Subcutaneous adipose tissue (tissue), 4 donors: ENCODE data around the gene HUS1B. TPM values are rescaled to one million over a fixed set of nuclear protein-coding genes. Genes with fewer than 3 reads are reported as not detected.

Experiments
- total RNA-seq, 4 donors: library from RNA; depleted of rRNA; stranded (reverse); fragments of >200 nt; gene quantifications; one replicate each; pipeline ENCODE4 v1.1.0, GENCODE V29; 2016
- TF ChIP-seq, protein P1 (sequence below): fragments of 450-650 bp; IDR thresholded peaks from one replicate; pipeline ENCODE4 v1.5.1; 2016; ENCODE audit warnings: low read depth, mild to moderate bottlenecking, control low read depth, antibody characterized with exemption, moderate library complexity

Gene HUS1B
- total RNA-seq: 1 to 10 TPM; 2.7 to 5.5 (median 3.3) TPM

DNA sequence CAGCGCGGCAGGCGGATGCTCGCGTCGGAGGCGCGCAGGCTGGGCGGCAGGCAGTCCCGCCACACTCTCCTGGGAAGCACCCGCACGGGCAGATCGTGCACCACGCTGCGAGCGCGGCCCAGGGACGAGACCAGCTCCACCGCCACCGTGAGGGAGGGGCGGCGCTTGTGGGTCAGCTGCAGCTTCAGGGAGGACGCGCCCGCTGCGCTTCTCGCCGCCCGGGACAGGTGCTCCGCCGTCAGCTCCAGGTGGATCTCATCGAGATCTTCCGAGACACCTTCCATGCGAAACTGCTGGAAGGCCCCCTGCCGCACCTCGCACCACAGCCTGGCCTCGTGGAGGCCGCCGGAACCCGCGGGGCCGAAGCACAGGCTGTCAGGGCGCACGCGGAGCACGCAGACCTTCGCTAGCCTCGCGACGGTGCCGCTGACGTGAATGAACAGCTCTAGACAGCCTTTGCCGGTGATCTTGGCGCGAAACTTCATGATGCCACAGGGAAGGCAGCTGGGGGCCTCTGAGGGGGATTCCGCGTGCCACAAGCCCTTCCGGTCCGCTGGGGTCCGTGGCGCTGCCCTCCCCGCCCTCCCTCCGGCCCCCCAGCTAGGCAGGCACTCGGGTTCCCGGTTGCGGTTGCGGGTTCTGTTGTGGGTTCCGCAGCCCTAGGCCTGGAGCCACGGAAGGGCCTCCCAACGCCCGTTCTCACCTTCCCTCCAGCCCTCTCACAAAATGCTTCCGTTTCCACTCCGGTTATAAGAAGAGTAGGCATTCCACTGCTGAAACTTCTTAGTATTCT lies at the start of gene HUS1B:
Gene HUS1B, minus strand, starts transcription at position 641 of the 793 bp plus-strand sequence. Its CDS starts 156 bp downstream, at position 485.
- TF ChIP-seq, protein P1, sequence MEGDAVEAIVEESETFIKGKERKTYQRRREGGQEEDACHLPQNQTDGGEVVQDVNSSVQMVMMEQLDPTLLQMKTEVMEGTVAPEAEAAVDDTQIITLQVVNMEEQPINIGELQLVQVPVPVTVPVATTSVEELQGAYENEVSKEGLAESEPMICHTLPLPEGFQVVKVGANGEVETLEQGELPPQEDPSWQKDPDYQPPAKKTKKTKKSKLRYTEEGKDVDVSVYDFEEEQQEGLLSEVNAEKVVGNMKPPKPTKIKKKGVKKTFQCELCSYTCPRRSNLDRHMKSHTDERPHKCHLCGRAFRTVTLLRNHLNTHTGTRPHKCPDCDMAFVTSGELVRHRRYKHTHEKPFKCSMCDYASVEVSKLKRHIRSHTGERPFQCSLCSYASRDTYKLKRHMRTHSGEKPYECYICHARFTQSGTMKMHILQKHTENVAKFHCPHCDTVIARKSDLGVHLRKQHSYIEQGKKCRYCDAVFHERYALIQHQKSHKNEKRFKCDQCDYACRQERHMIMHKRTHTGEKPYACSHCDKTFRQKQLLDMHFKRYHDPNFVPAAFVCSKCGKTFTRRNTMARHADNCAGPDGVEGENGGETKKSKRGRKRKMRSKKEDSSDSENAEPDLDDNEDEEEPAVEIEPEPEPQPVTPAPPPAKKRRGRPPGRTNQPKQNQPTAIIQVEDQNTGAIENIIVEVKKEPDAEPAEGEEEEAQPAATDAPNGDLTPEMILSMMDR: no peak

DNA sequence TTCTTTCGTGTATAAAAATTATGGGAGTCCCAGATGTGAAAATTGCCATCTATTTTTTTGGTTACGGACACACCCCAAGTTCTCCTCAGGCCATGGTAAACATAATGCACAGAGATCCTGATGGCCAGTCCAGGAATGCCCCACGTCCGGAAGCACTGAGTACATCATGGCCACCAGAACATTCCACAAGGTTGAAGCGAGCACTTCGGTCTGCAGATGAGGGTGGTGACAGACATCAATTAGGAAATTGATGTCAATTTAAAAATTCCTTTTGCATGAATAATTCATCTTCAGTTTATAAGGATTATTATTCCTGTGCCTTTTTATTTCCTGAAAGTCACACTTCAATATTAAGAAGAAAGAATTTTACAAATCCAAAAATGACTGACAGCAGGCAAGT lies 49.2 kb upstream of the HUS1B start:
- TF ChIP-seq, protein P1: no peak

DNA sequence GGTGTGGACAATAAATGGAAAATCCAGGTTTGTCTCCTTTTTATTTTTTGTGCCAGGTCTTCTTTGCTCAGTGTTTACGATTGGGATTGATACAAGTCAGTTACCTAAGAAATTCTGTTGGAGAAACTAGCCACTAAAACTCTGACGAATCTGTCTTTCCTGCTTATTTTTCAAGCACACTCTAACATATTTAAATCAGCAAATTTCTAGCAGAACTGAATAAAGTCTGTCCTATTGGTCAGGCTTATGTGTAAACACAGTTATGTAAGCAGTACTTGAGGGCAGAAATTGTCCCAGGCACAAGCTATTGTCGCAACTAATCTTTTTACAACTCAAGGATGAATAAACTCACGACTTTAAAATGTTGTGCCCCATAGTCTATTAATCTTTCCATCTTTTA lies 48.1 kb upstream of the HUS1B start:
- TF ChIP-seq, protein P1: no peak

DNA sequence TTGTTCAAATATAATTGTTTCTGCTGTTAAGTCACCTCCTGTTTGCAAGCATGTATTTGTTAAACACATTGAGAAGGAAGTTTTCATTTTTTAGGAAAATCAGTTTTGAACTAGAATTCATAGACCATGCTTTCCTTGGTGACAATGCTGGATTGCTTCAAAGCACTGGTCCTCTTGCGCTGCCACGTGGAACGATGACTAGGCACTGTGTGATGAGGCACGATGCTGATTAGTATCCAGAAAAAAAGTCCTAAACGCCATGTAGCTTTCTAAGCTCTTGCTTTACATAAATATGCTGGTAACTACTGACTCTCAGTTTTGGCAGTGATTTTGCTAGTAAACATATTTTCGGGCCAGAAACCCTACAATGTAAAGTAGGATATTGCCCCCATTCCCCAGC lies 47.1 kb upstream of the HUS1B start:
- TF ChIP-seq, protein P1: no peak

DNA sequence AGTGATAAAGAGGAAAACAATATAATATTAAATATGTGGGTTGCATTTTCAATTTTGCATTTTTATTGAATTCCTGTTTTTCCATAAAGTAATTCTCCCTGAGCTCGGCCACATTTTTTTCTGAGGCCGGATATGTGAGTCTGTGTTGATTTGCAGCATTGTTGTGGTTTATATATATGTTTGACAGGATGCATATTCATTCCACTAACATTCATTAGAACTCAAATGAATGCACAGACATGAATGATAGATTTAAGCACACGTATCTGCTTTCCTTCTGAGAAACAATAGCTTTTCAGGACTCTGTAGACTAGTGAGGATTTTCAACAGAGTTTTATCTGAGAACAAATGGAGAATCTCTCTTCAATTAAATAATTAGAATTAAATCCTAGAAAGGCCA lies 46.7 kb upstream of the HUS1B start:
- TF ChIP-seq, protein P1: no peak

DNA sequence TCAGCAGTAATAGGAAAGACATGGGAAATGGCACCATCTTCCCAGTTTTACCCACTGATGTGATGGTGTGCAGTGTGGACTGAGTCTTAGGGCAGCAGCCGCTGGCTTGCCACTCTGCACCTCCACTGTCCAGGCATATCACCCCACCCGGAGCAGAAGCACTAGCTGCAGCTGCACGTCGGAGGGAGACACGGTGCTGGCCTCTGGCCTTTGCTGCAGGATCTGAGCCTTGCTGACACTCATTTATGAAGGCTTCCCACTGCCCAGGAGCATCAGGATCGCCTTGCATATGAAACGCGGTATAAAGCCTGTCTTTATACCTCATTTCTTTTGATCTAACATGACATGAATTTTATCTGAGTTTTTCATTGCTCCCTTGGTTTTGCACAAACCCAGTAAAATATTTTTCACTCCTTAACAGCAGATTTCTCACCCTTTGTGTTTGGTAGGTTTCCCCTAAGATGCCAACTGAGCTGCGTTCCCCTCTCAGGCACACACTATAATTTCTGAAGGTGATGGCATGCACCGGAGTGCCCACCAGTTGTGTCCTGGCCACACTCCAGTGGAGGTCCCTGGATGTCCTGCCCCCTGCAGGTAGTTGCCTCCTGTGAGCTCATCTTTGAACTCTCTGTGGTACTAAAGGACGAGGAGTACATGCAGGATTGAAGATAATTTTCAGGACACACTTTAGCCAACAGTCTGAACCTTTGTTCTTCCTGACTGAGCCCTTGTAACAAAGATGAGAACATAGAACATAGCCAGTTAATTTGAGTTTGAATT lies 45.0 kb upstream of the HUS1B start:
- TF ChIP-seq, protein P1: no peak

DNA sequence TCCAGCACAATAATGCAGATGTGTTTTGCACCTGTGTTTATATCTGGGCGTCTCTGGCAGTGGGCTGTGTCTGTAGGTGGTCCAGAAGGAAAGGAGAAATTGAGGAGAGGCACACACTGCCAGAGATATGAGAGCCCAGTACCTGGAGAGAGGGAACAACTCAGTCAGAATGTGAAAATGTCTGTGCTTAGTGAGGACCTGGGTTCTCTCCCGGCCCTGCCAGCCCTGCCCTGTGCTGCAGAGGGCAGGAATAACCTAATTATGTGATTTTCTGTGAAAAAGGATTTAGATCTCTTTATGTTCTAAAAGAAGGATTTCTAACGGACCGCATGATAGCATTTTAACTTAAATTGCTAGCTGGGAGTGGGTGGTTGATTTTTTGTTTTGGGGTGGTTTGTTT lies 44.3 kb upstream of the HUS1B start:
- TF ChIP-seq, protein P1: no peak
